Activated CD4-positive, CD25-positive, alpha-beta regulatory T cell (primary cell): ENCODE results near the gene SMIM35.

Experiments
- DNase-seq, 4 experiments: peaks; one replicate each; lab custom pipeline; 2025; lab: John Stamatoyannopoulos, UW

Gene SMIM35

DNA sequence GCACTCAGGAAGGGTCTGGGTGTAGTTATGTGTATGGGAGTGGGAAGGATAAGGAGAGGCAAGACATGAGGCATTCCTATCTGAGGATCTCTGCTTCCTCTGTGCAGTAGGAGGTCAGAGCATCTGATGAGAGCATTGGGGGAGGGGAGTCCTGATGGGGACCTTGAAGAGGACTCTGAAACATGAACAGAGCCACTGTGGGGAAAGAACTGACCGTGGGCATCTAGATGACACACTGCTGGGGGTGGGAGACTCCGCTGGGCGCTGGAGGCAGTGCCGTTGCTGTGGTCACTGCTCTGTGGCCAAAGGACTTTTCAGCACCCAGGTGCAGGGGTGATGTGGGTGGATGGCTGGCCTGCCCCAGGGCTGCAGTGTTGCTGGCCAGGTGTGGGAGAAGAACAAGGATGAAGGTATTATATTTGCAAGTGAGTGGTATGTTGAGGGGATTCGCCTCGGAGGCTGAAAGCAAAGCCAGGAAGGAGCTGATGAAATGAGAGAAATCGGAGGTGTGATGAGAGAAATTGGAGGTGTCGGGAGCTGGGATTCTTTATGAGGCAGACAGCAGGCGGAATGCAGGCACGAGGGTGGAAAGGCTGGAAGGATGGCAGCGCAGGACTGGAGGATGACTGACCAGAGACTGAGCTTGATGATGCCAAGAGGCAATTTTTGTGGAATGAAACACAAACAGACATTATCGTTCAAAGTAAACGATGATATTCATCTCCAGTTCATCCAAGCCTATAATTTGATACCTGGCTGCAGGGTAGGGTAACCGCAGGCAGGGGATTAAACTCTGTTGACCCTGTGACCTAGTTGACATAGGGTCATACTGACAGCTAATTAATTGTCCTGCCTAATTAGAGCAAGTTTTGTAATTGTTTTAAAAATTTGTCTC, 29.3 kb downstream of the SMIM35 start:
- no peak for DNase-seq

DNA sequence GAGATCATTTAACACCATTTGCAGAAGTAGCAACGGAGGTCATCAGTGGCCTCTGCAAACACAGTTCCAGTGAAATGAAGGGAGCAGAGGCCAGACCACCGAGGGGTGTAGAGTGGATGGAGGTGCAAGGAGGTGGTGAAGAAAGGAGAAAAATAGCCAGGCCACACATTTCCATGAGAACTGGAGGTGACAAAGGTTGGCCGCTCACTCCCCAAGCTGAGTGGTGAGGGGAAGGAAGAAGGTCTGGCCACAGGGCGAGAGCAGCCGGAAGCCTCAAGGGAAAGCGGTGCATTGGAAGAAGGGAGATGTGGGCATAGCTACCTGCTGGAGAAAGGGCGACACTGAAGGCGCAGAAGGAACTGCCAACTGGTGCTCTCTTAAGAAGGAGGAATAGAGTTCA, 30.0 kb downstream of the SMIM35 start:
- no peak for DNase-seq

DNA sequence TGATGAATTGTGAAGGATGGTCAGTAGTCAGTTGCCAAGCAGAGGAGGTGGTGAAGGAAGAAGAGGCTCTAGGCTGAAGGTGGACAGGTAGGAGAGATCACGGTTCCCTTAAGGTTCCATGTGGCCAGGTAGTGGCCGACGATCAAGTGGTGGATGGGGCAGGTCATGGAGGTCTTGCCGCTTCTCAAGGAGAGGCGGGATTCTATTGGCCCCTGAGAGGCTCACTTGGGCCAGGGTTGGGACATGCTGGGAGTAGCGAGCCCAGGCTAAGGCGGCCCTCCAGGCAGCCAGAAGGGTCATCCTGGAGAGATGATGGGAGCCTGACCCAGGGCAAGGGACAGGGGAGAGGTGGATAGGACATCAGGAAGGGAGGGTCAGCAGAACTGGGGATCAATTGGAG, 30.8 kb downstream of the SMIM35 start:
- DNase-seq = no peak

DNA sequence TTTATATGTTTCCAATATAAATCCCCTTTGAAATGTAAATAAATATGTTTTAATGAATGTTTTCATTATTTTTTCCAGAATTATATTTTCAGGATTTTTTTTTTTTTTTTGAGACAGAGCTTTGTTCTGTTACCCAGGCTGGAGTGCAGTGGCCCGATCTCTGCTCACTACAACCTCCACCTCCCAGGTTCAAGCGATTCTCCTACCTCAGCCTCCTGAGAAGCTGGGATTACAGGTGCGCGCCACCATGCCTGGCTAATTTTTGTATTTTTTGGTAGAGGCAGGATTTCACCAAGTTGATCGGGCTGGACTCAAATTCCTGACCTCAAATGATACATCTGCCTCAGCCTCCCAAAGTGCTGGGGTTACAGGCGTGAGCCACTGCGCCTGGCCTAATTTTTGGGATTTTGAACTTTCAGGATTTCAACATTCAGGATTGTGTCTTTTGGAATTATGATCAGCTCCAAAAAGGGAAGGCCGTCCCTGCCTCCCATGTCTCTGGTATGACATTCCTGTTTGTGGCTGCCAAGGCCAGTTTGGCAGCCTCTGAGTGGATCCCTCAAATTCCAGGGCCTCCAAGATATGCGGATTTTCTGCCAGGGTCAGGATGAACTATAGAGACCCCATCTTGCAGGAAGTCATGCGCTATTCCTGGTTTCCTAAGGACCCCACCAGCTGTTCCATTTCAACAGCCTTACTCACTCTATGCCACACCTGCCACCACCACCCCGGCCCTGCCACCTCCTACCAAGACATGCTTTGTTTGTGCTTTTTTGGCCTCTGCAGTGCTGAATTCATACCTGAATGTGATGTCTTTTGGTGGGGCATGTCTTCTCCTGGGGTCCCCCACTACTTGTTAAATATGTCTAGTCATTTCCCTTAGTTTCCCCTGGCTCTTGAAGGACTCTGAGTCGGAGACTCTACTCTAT, 31.8 kb downstream of the SMIM35 start:
- no peak for DNase-seq

DNA sequence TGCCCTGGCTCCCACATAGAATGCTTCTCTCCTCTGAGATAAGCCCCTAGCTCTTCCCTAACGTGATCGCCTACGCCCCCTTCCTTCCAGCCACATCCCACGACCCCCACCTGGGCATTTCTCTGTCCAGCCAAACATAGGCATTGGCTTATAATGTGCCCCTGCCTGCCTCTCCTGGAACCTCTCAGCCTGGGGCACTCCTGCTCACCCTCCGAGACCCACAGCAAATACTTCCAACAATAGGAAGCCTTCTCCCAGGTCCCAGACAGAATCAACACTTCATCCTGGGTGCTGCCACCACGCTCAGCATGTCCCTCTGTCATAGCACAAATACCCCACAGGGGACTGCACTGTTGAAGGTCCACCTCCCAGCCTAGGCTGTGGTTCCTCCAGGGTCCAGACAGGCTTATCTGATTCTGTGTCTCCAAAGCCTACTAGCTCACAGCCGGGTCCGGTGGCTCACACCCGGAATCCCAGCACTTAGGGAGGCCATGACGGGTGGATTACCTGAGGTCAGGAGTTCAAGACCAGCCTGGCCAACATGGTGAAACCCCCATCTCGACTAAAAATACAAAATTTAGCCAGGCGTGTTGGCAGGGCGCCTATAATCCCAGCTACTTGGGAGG, 34.1 kb downstream of the SMIM35 start:
- no peak for DNase-seq

DNA sequence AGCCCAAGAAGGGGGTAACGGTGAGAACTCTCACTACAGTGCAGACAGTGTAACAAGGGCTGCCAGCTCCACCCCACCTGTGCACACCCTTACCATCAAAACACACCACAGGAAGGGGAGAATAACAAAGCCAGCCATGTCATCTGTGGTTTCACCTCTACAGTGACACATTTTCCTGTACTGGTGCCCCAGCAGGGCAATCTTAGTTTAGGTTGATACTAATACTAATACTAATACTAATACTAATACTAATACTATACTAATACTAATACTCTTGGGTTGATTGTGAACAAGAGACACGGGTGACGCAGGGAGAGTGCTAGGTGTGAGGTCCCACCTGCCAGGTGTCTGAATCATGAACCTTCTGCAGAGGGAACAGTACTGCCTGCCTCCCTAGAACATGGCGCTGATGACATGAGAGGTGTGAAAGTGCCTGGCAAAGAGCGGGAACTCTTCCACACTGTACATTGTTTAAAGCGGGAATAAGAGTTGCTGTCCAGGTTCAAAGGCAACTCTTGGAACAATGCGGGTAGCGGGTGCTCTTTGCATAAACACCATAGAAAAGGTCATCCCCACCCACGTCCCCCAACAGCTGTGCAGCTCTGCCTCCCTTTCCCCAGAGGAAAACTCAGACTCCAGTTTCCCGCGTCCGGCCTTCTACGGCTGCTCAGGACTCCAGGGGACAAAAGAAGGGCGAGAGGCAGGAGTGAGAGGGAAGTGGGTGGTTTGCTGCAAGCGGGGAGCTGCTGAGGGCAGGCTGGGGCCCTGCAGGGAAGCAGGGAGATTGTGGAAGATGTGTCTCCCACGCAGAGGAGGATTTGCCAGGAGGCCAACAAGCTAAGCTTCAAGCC, 34.9 kb downstream of the SMIM35 start:
- DNase-seq = peak in 3 of 4 experiments; percentile 57 to 68 (median 57)

DNA sequence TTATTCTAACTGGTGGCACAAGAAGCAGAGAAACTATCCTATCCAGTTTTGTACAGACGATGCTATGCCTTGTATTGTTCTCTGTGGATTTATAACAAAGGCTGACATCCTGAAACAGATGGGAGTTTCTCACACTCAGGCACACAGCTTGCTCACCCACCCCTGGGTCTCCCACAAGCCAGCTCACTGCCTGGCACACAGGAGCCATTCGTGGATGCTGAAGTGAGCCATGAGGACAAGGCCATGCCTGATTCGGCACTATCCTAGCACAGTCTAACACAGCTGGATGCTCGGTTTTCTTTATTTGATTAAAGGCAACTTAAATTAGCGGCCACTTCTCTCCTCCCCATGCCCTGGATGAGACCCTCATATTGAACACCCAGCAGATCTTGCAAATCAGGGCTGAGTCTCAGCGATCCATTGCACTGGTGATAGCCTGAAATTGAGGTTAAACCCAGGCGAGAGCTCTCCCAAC, 35.6 kb downstream of the SMIM35 start:
- DNase-seq = no peak

DNA sequence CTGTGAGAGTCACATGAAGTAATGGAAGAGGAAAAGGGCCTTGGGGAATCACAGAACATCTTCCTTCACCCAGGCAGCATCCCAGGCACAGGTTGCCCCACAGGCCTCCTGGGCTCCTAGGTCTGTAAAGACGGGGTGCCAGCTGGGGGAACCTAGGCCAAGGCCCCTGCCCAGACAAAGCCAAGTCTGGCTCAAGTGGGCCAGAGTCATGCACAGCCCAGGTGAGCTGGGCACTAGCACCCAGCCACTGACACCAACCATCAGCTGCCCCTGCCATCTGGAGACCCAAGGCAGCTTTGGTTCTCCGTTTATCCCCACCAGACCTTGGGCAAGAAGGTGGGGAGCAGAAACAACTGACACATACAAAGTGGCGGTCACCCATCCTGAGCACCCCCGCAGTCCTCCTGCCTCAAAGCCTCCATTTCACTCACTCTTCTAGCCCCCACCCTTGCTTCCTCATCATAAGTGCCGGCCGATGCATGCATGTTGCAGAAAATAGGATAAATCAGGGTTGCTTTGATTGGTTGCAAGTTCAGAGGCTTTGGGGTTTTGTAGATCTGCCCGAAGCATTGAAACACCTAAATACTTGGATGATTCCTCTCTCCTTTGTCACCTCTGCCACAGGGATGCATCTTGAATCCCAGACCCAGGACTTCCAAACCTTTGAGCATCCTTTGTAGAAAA, 36.4 kb downstream of the SMIM35 start:
- DNase-seq = no peak

DNA sequence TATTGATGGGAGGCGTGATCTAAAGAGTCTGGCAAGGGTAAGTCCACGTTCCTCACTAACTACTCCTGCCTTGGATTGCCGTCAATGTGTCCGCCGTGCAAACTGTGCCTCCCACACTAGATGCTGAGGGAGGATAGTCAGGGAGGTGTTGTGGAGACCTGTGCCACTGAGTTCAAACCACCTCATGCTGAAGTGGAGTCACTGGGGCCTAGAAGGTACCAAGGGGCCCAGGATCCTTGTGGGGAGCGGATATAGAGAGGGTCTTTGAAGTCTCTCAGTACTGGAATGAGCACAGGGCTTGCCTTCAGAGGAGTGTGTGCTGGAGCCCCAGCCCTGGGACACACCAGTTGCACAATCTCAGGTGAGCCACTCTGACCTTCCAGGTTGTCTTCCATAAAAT, 37.0 kb downstream of the SMIM35 start:
- DNase-seq = no peak

DNA sequence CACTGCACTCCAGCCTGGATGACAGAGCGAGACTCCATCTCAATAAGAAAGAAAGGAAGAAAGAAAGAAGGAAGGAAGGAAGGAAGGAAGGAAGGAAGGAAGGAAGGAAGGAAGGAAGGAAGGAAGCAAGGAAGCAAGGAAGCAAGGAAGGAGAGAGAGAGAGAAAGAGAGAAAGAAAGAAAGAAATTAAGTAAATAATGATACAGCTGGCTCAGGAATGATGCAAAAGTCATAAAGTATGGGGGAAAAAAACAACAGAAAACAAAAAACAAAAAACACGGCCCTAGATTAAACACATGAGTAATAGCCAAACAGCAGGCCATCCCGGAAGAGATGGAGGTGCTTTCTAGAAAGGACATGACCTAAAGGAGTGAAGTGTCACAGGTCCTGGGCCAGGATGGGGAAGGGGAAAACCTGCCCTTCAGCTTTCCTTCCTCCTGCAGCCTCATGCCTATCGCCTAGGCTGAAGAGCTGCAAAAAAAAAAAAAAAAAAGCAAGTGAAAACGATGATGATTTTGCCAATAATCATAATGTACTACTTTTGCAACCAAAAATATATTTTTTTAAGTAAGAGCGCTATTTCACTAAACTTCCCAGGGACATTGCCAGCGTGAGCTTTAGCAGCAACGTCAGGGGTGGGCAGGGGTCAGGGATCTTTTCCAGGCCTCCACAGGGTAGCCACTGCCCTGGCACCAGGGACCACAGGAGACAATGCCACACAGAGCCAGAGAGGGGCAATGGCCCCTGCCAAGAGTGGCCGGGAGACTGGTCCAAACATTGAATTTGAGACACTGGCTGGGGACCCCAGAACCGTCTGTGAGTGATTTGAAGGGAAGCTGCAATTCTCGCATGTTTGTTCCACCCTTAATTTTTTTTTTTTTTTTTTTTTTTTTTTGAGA, 38.0 kb downstream of the SMIM35 start:
- no peak for DNase-seq

DNA sequence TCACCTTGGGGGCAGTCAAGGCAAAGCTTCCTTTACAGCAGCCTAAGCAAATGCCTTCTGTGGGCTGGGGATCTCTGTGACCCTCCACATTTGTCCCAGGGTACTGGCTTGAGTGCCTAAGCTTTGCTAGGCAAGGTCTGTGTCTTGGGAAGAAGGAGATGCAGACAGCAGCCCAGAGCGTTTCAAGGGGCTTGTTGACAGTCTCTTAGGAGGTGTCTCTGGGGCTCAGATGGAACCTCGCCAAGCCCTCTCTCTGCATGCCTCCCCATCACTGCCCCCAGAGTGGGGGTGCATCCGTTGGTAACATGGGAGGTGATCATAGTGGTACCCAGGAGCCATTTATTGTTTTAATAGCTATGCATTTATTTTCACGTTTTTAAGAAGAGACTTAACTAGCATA, 39.0 kb downstream of the SMIM35 start:
- DNase-seq = no peak

DNA sequence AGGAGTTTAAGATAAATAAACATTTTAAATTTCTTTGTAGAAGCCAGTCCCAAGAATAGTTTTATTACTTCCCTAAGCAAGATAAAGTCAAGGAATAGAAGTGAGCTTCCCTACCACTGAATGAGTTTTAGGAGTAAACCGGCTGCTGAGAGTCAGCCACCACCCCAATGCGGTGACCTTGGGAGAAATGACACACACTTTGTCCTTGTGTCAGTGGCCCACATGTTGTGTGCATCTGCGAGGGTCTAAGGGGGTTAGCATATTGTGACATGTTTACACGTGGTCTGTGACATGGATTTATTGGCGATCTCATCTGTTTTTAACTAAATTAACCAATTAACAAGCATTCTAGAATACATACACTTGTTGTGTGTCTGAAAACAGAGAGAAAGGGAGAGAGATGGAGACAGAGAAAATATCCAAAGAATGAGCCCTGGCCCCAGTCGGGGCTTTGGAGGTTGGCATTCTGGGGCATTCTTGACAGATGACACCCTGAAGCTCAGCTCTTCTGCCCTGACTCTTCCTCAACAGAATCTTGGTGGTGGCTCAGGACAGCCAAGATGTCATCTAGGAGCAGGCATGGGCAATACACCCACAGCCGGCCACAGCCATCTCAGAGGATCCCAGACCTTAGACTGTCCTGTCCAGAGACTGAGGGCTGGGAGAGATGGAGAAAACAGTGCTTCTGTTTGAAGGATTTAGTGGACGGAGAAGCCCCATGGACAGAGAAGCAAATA, 39.6 kb downstream of the SMIM35 start:
- DNase-seq = no peak

DNA sequence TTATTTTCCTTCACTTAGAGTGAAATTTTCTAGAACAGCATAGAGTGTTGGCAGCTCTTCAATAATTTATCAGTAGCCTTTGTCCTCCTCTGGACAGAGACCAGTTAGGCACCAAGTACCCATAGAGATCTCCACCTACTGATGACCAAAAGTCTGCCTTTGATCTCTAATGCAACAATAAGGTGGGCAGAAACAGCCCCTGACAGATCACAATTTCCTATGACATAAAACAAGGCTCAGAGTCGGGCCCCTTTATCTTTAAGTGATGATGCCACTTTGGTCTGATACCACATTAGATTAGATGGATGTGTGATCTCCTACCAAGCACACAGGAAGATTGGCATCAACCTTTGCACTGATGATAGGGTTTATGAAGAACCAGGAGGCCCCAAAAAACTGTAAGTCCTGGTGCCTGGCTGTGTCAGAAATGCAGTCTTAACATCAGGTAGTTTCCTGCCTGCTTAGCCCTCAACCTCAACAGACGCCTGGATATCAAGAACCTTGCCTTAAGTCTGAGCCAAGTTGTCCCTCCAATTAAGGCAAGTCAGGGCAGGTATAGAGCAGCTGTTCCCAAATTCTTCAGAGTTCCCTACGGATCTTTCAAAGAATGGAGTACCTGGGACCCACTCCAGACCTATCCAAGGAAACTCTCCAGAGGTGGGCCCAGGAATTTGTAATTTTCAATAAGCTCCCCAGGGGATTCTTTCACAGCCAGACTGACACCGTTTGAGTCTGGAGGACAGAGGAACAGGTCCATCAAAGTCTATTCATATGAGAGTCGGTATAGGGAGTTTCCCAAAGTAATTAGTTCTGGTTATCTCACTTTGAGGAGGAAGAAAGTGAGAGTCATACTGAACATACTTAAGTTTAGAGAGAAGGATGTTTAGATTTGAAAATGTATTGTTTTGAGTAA, 40.5 kb downstream of the SMIM35 start:
- no peak for DNase-seq

DNA sequence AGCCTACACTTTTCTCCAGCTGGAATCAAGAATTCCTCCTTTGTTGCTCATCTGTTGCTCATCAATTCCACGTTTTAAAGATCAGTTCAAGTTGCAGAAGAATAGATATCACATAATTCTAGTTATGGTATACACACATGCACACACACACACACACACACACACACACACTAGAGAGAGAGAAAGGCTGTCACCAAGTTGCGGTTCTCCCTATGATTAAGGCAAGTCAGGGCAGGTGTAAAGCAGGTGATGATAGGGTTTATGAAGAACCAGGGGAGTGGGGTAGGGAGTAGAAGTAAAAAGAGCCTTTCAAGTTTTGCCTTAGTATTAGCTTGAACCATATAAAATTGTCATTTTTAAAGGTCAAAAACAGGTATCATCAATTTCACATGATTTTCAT, 41.6 kb downstream of the SMIM35 start:
- no peak for DNase-seq

DNA sequence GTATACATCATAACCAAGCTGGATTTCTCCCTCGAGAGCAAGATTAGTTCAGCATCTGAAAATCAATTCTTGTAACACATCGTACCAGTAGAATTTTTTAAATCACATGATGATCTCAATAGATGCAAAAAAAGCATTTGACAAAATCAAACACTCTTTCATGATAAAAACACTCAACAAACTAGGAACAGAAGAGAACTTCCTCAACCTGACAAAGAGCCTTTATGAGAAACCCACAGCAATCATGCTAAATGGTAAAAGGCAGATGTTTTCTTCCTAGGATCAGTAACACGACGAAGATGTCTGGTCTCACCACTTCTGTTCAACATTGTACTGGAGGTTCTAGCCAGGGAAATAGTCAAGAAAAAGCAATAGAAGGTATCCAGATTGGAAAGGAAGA, 44.0 kb downstream of the SMIM35 start:
- DNase-seq = no peak

DNA sequence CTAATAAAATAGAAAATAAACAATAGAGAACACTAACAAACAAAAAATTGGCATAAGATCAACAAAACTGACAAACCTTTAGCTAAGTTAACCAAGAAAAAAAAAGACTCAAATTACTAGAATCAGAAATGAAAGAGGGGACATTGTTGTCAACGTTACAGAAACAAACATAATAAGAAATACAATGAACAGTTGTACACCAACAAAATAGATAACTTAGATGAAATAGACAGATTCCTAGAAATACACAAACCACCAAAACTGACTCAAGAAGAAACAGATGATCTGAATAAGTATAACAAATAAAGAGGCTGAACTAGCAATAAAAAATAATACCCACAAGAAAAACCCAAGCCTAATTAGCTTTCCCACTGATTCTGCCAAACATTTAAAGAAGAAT, 44.6 kb downstream of the SMIM35 start:
- DNase-seq = no peak

DNA sequence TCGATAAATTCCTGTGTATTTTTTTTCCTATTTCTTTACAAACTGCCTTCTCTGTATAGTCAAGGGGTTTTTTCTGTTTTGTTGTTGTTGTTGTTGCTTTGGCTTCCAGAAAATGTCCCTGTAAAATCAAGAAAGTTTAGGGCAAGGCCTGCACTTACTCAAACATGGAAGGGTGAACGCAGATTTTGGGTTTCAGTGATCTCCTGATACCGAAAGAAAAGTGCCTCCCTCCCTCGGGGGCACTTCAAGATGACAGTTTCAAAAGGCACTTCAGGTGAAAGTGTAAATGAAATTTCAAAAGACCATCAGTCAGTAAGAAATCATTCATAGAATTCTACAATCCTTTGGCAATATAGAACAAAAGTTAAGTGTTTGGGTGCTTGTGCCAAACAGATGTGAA, 53.3 kb downstream of the SMIM35 start:
- no peak for DNase-seq

DNA sequence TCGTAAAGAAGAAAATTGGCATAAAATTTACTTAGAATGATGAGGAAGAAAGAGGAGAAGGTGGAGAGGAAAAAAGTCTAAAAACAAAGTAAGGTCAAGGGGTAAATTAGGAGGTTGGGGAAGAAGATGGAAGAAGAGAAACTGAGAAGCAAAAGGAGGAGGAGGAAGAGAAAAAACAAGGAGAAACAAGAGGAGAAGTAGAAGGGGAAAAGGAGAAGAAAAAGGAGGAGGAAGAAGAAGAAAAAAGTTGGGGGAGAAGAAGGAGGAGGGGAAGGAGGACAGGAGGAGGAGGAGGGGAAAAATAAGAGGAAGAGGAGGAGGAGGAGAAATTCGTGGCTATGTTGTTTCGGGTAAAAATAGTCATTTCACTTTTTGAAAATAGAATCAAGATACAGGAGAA, 58.1 kb downstream of the SMIM35 start:
- DNase-seq = no peak
